ENCODE data around the gene BPTF. TPM values are rescaled to one million over a fixed set of nuclear protein-coding genes. Genes with fewer than 3 reads are reported as not detected.
"Not testable (repeated sequence)": the region's sequence is repeated elsewhere in the genome, so short reads cannot be mapped to it uniquely, and the experiment has no call there.

Gene BPTF
- polyA plus RNA-seq, 1 of the 3 experiments (the other 2 are of a cell fraction) = 61.4 TPM

DNA sequence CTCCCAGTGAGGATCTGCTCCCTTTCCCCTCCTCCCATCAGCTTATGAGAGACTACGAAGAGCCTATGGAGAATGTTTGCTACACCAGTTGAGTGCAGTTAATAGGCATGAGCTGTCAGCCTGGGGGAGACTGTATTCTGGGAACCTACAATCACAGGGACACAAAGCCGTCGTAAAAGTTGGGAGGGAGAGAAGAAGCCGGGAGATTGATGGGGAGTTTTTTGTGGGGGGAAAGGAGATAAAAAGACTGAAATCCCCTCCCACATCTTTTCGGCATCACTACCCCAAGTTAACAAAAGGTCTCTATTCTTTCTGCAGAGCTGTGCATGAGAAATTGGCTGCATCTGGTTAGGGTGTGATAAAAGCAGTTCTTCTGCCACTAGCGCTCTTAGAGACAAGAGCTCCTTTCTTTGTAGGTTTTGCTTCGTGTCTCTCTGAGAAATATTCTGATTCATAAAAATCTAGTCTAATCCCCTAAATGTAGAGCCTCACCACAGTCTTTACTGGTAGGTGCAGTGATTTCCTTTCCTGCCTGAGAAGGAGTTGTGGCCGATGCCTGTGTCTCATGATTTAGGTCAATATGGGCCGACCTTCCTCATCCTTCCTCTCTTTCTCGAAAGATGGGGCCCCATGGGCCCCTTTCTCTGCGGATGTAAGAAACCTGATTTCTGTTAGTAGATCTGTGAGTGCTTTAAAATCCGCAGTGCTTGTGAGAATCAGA, 77.4 kb downstream of the BPTF start:
- no peak overlapping the region for H3K27ac ChIP-seq (ENCODE audit: low read depth in 2 of 2, low read length in 1 of 2)
- peaks cover 46 to 84% of the 10 kb centered on the region in 2 experiments for H3K36me3 ChIP-seq (replicated peaks in 1 of 2; ENCODE audit: control insufficient read depth in 1 of 2, insufficient read depth in 2 of 2, low read length in 1 of 2)
- TF ChIP-seq, protein P1, sequence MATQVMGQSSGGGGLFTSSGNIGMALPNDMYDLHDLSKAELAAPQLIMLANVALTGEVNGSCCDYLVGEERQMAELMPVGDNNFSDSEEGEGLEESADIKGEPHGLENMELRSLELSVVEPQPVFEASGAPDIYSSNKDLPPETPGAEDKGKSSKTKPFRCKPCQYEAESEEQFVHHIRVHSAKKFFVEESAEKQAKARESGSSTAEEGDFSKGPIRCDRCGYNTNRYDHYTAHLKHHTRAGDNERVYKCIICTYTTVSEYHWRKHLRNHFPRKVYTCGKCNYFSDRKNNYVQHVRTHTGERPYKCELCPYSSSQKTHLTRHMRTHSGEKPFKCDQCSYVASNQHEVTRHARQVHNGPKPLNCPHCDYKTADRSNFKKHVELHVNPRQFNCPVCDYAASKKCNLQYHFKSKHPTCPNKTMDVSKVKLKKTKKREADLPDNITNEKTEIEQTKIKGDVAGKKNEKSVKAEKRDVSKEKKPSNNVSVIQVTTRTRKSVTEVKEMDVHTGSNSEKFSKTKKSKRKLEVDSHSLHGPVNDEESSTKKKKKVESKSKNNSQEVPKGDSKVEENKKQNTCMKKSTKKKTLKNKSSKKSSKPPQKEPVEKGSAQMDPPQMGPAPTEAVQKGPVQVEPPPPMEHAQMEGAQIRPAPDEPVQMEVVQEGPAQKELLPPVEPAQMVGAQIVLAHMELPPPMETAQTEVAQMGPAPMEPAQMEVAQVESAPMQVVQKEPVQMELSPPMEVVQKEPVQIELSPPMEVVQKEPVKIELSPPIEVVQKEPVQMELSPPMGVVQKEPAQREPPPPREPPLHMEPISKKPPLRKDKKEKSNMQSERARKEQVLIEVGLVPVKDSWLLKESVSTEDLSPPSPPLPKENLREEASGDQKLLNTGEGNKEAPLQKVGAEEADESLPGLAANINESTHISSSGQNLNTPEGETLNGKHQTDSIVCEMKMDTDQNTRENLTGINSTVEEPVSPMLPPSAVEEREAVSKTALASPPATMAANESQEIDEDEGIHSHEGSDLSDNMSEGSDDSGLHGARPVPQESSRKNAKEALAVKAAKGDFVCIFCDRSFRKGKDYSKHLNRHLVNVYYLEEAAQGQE (IDR thresholded peaks at IDR 0.05; ENCODE audit: low read depth, low read length) = no peak
- TF ChIP-seq GABPA (IDR thresholded peaks at IDR 0.05; ENCODE audit: low read depth) = no peak
- TF ChIP-seq RAD21 (IDR thresholded peaks at IDR 0.05; ENCODE audit: low read length) = no peak
- no peak for TF ChIP-seq RCOR1 (IDR thresholded peaks at IDR 0.05; ENCODE audit: low read length)
- TF ChIP-seq MXI1 (IDR thresholded peaks at IDR 0.05; ENCODE audit: low read depth, low read length) = no peak
- TF ChIP-seq YY1 (IDR thresholded peaks at IDR 0.05; ENCODE audit: low read depth) = no peak
- ChIA-PET CTCF (interaction anchor here (0.9 to 3.2 kb wide), 5 partner anchors 11 to 78 kb away, joined by 3 to 29 read pairs (median 3); partner anchors contain the start of gene BPTF), POLR2A (no interaction called here)
- no peak for DNase-seq
- H3K79me2 ChIP-seq (ENCODE audit: insufficient read depth) = no peaks in the 10 kb centered on the region; the same call in 1 of the 2 replicates
- H3K27me3 ChIP-seq (ENCODE audit: insufficient read depth) = no peaks in the 10 kb centered on the region
- H3K4me1 ChIP-seq (ENCODE audit: control insufficient read depth in 1 of 2, insufficient read depth in 2 of 2, low read depth in 1 of 2, low read length in 1 of 2) = no peaks in the 10 kb centered on the region
- H3K4me2 ChIP-seq = no peak overlapping the region
- H3K9me3 ChIP-seq = no peaks in the 10 kb centered on the region
- H2AFZ ChIP-seq (ENCODE audit: low read depth) = no peak overlapping the region
- no peaks in the 10 kb centered on the region for H4K20me1 ChIP-seq (ENCODE audit: insufficient read depth)
- H3K9me2 ChIP-seq = no peaks in the 10 kb centered on the region
- no peak overlapping the region for H3K9ac ChIP-seq
- 97% methylated on average over 12 of the region's 12 CpGs for WGBS (ENCODE audit: low lambda C conversion rate)
- no peak overlapping the region for H3K4me3 ChIP-seq (ENCODE audit: low read depth in 2 of 2, low read length in 1 of 2)
- no peaks in the 10 kb centered on the region for H3F3A ChIP-seq (replicated peaks; ENCODE audit: insufficient read depth)

DNA sequence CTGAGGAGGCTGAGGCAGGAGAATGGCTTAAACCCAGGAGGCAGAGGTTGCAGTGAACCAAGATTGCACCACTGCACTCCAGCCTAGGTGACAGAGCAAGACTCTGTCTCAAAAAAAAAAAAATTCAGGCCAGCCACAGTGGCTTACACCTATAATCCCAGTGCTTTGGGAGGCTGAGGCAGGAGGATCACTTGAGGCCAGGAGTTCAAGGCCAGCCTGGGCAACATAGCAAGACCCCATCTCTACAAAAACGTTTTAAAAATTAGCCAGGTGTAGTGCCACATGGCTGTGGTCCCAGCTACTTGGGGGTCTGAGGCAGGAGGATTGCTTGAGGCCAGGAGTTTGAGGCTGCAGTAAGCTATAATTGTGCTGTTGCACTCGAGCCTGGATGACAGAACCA, 80.0 kb downstream of the BPTF start:
- CTCF ChIA-PET = interaction anchor here (1.1 to 1.6 kb wide), 2 partner anchors 11 to 14 kb away, joined by 3 read pairs; no protein-coding TSS in a partner anchor
- WGBS (ENCODE audit: low lambda C conversion rate) = 50% methylated on average over 2 of the region's 2 CpGs
- POLR2A ChIA-PET; H3K27me3 ChIP-seq (ENCODE audit: insufficient read depth); H3K27ac ChIP-seq (ENCODE audit: low read depth in 2 of 2, low read length in 1 of 2); H3K4me3 ChIP-seq (ENCODE audit: low read depth in 2 of 2, low read length in 1 of 2); H3K4me1 ChIP-seq (ENCODE audit: control insufficient read depth in 1 of 2, insufficient read depth in 2 of 2, low read depth in 1 of 2, low read length in 1 of 2); H3K4me2 ChIP-seq; H2AFZ ChIP-seq (ENCODE audit: low read depth); DNase-seq; H3K79me2 ChIP-seq (ENCODE audit: insufficient read depth); H3K9me2 ChIP-seq; H4K20me1 ChIP-seq (ENCODE audit: insufficient read depth); H3K9ac ChIP-seq; H3K9me3 ChIP-seq: not testable (repeated sequence)
- H3K36me3 ChIP-seq (replicated peaks in 1 of 2; ENCODE audit: control insufficient read depth in 1 of 2, insufficient read depth in 2 of 2, low read length in 1 of 2) = peaks cover 51 to 81% of the 10 kb centered on the region in 2 experiments
- H3F3A ChIP-seq (replicated peaks; ENCODE audit: insufficient read depth) = peaks cover 21% of the 10 kb centered on the region

DNA sequence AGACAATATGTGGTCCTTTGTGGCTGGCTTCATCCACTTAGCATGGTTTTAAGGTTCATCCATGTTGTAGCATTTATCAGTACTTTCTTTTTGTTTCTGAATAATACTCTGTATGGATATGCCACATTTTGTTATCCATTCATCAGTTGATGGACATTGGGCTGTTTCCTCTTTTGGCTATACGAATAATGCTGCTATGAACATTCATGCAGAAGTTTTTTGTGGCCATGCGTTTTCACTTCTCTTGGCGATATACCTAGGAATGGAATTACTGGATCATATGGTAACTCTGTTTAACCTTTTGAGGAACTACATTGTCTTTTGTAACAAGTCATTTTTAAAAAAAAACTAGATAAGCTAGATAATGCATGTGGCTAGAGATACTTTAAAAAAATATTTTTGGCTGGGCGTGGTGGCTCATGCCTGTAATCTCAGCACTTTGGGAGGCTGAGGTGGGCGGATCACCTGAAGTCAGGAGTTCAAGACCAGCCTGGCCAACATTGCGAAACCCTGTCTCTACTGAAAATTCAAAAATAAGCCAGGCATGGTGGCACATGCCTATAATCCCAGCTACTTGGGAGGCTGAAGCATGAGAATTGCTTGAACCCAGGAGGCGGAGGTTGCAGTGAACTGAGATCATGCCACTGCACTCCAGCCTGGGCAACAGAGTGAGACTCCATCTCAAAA, 85.0 kb downstream of the BPTF start:
- peaks cover 30% of the 10 kb centered on the region for H3F3A ChIP-seq (replicated peaks; ENCODE audit: insufficient read depth)
- H3K9me3 ChIP-seq; POLR2A ChIA-PET; CTCF ChIA-PET; H3K9ac ChIP-seq; H4K20me1 ChIP-seq (ENCODE audit: insufficient read depth); H3K4me3 ChIP-seq (ENCODE audit: low read depth in 2 of 2, low read length in 1 of 2); H3K4me2 ChIP-seq; H3K27me3 ChIP-seq (ENCODE audit: insufficient read depth); DNase-seq; H3K4me1 ChIP-seq (ENCODE audit: control insufficient read depth in 1 of 2, insufficient read depth in 2 of 2, low read depth in 1 of 2, low read length in 1 of 2); H2AFZ ChIP-seq (ENCODE audit: low read depth); H3K9me2 ChIP-seq: not testable (repeated sequence)
- 98% methylated on average over 7 of the region's 7 CpGs for WGBS (ENCODE audit: low lambda C conversion rate)
- peaks cover 59 to 79% of the 10 kb centered on the region in 2 experiments for H3K36me3 ChIP-seq (replicated peaks in 1 of 2; ENCODE audit: control insufficient read depth in 1 of 2, insufficient read depth in 2 of 2, low read length in 1 of 2)
- peaks cover 17% of the 10 kb centered on the region; the same call in 1 of the 2 replicates for H3K79me2 ChIP-seq (ENCODE audit: insufficient read depth)
- peak overlapping the region in 1 of 2 experiments; percentile 44; a peak in 1 of 4 replicates for H3K27ac ChIP-seq (ENCODE audit: low read depth in 2 of 2, low read length in 1 of 2)

Data from SK-N-SH (cell line).